ENCODE measurements around the gene NCAN.

GRCh38 chr19:19169236-19170052 is 42.3 kb upstream of the NCAN start:
- TF ChIP-seq CTCF (IDR thresholded peaks at IDR 0.05) (no peak), EP300 (IDR thresholded peaks at IDR 0.05) (no peak), POLR2A (IDR thresholded peaks at IDR 0.05) (no peak)
